H1 (cell line): ENCODE data around the gene LYZ. TPM values are rescaled to one million over a fixed set of nuclear protein-coding genes. Genes with fewer than 3 reads are reported as not detected.

Experiments
- KDM4A ChIP-seq: IDR thresholded peaks from one replicate; pipeline ENCODE4 v1.7.1; 2012; ENCODE audit warnings: low read depth, mild to moderate bottlenecking, moderate library complexity, low read length, inconsistent platforms; ENCODE audit not compliant: severe bottlenecking
- POU5F1 ChIP-seq: IDR thresholded peaks from 2 replicates; pipeline ENCODE4 v1.6.1; 2011; ENCODE audit warnings: low read depth, mild to moderate bottlenecking, low read length, moderate library complexity
- TAF7 ChIP-seq: optimal IDR thresholded peaks from 2 replicates; pipeline ENCODE3; 2011; ENCODE audit warnings: low read depth, mild to moderate bottlenecking, inconsistent platforms, low read length, moderate library complexity, borderline replicate concordance
- polyA plus RNA-seq, 7 experiments: library from polyadenylated mRNA; depleted of rRNA in 3 of 7; stranded (reverse) in 5 of 7; unstranded in 2 of 7; fragments of >200 nt in 5 of 7; fragments of 200-250 nt in 2 of 7; gene quantifications; 1 replicate in 5 of 7; 2 replicates in 1 of 7; 4 replicates in 1 of 7; pipeline versions ENCODE4 v1.2.1 to v1.2.3, GENCODE V29; 2011 to 2013; ENCODE audit warnings: missing spikeins in 2 of 7, mixed read lengths in 2 of 7
- total RNA-seq: library from RNA; stranded (reverse); fragmentation: NEBNext Ultra II Directional; extraction: Animal tissue kit (Norgen Biotek cat#: 25700); gene quantifications from 2 replicates; pipeline ENCODE4 v1.2.1, GENCODE V29; 2021

The LYZ gene
- total and polyA plus RNA-seq, 2 of the 8 experiments (the other 6 are each of a cell fraction or from before 2014, with no cell fraction given) = not detected

- TF ChIP-seq TAF7 = no peak
- TF ChIP-seq POU5F1 = no peak
- no peak for TF ChIP-seq KDM4A
Observed at GRCh38 chr12:69332815-69333358, 15.3 kb upstream of the LYZ start (continued).
